HAP-1 (cell line): Measurements from ENCODE around the gene TOP2A.

Experiments
- DNase-seq, 2 experiments: peaks; one replicate each; pipeline ENCODE4 v3.0.0-alpha.2; 2016 to 2020; ENCODE audit warnings: low spot score in 2 of 2
- H3K27me3 ChIP-seq: fragments of 250-450 bp; sonication (Bioruptor Pico); 2 replicates; pipeline ENCODE4 v1.5.1; 2020; ENCODE audit warnings: low read depth, mild to moderate bottlenecking, moderate library complexity
- H3K36me3 ChIP-seq: fragments of 250-450 bp; sonication (Bioruptor Pico); replicated peaks from 2 replicates; pipeline ENCODE4 v1.5.1; 2020; ENCODE audit warnings: mild to moderate bottlenecking
- H3K4me1 ChIP-seq: fragments of 250-450 bp; sonication (Bioruptor Pico); 2 replicates; pipeline ENCODE4 v1.5.1; 2020; ENCODE audit warnings: mild to moderate bottlenecking
- H3K4me3 ChIP-seq: fragments of 250-450 bp; sonication (Bioruptor Pico); 2 replicates; pipeline ENCODE4 v1.5.1; 2020; ENCODE audit warnings: mild to moderate bottlenecking, moderate library complexity
- H3K9me3 ChIP-seq: fragments of 250-450 bp; sonication (Bioruptor Pico); 2 replicates; pipeline ENCODE4 v1.5.1; 2020; ENCODE audit warnings: mild to moderate bottlenecking, moderate library complexity
- in situ Hi-C: fragments of 300-500 bp; cut with MboI; formaldehyde crosslinking; loops from 3 replicates; pipeline ENCODE4 v1.14.3; 2020; ENCODE audit warnings: low sequenced_read_pairs, inconsistent platforms, mixed read lengths

Gene TOP2A

DNA sequence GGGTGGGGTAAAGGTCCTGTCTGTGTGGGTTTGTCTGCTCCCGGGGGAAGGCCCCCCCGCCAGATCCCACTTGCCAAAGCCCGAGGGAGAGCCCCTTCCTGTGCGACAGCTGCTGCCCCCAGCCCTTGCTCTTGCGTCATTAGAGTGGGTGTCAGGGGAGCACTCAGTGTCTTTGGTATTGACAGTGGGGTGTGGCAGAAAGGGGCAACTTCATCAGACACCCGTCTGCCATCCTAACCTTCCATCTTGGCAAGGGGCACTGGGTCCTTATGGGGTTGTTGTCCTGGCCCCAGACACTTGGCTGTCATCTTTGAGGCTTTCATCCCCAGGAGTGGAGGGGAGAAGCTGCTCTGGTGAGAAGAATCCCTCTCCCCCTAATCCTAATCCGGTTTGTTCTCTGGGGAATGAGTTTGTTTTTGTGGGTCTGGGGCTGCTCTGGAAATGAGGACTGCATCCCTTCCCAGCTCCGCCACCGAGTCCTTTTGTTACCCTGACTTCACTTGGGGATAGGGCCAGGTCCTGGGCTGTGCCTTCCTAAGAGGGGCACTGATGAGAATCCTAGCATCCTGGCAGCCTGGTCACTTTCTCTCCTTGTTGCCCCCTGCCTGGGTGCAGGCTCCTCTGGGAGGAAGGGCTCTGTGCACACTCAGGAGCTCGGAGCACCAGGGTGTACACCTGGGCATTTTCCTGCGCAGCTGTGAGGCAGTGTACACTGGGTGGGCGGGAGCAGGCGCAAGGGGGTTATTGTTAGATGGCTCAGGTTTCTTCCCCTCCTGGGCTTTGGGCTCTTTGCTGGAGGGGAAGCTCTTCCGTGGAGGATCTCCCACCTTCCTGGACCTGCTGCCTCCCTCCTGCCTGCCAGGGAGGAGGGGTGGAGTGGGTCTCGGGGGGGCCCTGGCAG lies 74.2 kb downstream of the TOP2A start:
- Histone ChIP-seq H3K9me3 (no peaks in the 10 kb centered on the region), H3K36me3 (no peaks in the 10 kb centered on the region), H3K4me1 (peaks cover 22% of the 10 kb centered on the region), H3K27me3 (no peaks in the 10 kb centered on the region), H3K4me3 (no peak overlapping the region)
- DNase-seq: no peak
- in situ Hi-C loops: no loop called here

GRCh38 chr17:40342504-40343218 lies 75.0 kb downstream of the TOP2A start:
- Histone ChIP-seq H3K4me1 (peaks cover 22% of the 10 kb centered on the region), H3K36me3 (no peaks in the 10 kb centered on the region), H3K9me3 (no peaks in the 10 kb centered on the region), H3K27me3 (no peaks in the 10 kb centered on the region), H3K4me3 (no peak overlapping the region)
- in situ Hi-C loops: no loop called here
- no peak for DNase-seq

DNA sequence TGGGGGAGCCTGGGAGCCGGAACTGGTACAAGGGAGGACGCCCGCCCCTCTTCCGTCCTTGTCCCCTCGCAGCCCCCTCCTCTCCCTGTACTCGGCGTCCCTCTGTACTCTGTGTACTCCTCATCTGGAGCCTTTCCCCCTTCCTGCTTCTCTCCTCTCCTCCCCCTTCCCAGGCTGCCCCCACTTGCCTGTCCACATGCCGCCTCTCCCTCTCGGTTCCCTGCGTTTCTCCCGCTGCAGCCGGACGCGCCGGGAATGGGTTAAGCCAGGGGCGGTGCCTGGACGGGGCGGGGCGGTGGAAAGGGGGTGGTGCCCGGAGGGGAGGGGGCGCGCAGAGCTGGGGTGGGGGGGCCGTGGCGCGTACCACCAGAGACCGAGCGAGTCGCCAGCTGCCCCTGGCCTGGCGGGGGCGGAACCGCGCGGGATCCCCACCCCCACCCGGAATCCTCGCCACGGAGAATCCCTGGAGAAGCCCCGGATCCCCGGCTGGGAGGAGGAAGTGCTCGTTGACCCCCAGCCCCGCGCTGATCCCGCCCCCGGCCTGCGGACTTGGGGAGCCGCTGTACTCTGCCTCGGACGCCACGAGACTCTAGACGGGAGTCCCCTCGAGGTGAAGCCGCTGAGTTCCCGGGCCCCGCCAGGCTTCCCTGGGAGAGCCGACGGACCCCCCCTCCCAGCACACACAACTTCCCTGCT lies 75.7 kb downstream of the TOP2A start:
- DNase-seq: no peak
- no peak overlapping the region for H3K4me3 ChIP-seq
- H3K9me3 ChIP-seq: no peaks in the 10 kb centered on the region
- in situ Hi-C loops: no loop called here
- H3K4me1 ChIP-seq: peaks cover 20% of the 10 kb centered on the region
- no peaks in the 10 kb centered on the region for H3K36me3 ChIP-seq
- no peaks in the 10 kb centered on the region for H3K27me3 ChIP-seq

DNA sequence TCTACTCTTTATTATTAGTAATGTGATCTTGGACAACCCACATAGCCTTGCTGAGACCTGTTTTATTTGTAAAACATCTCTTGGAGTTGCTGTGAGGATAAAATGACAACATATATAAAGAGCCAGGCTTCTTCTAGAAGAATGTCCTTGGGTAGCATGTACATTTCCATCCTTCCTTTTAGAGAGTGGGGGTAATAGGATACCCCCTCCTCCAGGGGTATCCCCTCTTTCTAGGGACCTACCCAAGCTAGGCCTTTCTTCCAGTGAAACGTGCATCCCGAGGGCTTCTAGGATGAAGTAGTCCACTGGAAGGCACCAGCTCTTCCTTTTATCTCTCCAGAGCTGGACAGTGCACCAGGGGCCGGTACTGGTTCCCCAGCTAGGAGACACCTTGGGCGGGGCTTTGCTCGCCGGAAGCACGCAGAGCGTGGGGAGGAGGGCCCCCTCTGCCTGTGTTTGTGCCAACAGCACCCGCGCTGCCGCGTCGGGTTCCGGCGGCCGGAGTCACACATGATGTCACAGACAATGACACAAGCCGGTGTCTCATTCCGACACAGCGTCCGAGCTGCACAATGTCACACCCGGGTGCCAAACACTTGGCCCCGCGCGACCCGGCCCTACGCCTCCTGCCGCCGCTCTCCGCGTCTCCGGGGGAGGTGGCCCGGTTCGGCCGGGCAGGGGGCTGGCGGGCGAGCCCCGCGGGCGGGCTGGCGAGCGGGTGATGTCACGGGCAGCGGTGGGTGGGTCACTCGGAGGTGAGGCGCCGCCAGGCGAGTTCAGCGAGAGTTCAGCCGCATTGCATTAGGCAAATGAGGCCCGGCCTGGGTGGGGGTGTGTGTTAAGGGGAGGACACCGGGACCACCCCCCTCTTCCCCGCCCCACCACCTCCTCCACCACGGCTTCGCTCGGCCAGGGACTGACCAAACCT lies 76.6 kb downstream of the TOP2A start:
- Histone ChIP-seq H3K36me3 (no peaks in the 10 kb centered on the region), H3K4me1 (peaks cover 11% of the 10 kb centered on the region), H3K9me3 (no peaks in the 10 kb centered on the region), H3K4me3 (no peak overlapping the region), H3K27me3 (no peaks in the 10 kb centered on the region)
- no peak for DNase-seq
- in situ Hi-C loops: no loop called here

GRCh38 chr17:40340327-40340726 lies 77.4 kb downstream of the TOP2A start:
- in situ Hi-C loops: no loop called here
- Histone ChIP-seq H3K4me3 (no peak overlapping the region), H3K4me1 (peaks cover 3% of the 10 kb centered on the region), H3K27me3 (no peaks in the 10 kb centered on the region), H3K9me3 (no peaks in the 10 kb centered on the region), H3K36me3 (no peaks in the 10 kb centered on the region)
- no peak for DNase-seq

DNA sequence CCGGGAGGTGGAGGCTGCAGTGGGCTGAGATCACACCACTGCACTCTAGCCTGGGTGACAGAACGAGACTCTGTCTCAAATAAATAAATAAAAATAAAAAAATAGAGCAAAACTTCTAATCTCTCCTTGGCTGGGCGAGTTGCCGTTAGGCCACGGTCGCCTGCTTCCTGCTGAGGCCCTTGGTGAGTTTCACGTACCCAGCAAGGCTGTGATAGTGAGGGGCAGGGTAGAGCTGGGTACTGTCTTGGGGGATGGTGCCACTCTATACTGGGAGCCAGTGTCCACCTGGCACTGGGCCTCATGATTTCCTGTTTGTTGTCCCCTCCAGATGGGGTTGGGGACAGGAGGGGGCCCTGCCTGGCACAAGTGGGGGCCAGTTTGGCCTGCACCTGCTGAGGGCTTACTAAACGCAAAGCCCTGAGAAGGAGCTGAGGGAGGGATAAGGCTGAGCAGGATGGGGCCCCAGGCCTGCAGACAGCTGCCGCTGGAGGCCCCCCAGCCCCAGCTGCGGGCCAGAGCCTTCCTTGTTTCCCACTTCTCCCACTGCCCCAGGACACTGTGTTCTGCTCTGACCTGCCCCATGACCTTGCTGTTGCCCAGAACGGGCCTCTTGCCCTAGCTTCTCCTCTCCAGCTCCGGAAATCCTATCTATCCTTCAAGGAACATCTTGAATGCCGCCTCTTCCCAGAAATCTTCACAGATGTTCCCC lies 78.6 kb downstream of the TOP2A start:
- no peaks in the 10 kb centered on the region for H3K36me3 ChIP-seq
- in situ Hi-C loops: no loop called here
- no peak overlapping the region for H3K4me3 ChIP-seq

More for the DNA sequence above, 78.6 kb downstream of the TOP2A start:
- Histone ChIP-seq H3K9me3 (no peaks in the 10 kb centered on the region), H3K4me1 (no peaks in the 10 kb centered on the region), H3K27me3 (no peaks in the 10 kb centered on the region)
- no peak for DNase-seq
